Lower leg skin (tissue), 4 donors: Measurements from ENCODE around the gene SMAP2. TPM values are rescaled to one million over a fixed set of nuclear protein-coding genes. Genes with fewer than 3 reads are reported as not detected.

Source experiments
- DNase-seq, 2 donors: peaks; one replicate each; pipeline ENCODE4 v3.0.0-alpha.2; 2019; ENCODE audit warnings: low spot score in 2 of 2
- H3K4me3 ChIP-seq: fragments of 200-600 bp; sonication (generic); 2 replicates; pipeline ENCODE4 v1.5.1; 2017; ENCODE audit warnings: mild to moderate bottlenecking, low read depth; ENCODE audit not compliant: poor library complexity, severe bottlenecking
- CTCF ChIP-seq, 3 donors: fragments of 450-650 bp; IDR thresholded peaks; one replicate each; pipeline ENCODE4 v1.5.1; 2016; ENCODE audit warnings: antibody characterized with exemption in 3 of 3, mild to moderate bottlenecking in 3 of 3, moderate library complexity in 2 of 3
- POLR2A ChIP-seq, 2 donors: fragments of 450-650 bp; IDR thresholded peaks; one replicate each; pipeline ENCODE4 v1.6.1; 2016 to 2017; ENCODE audit warnings: antibody characterized with exemption in 2 of 2, mild to moderate bottlenecking in 1 of 2, moderate library complexity in 1 of 2
- whole genome bisulfite sequencing, 2 donors: methylation state at CpG; one replicate each; pipeline ENCODE4 v1.1.5; 2018; 5-methylcytosine and 5-hydroxymethylcytosine counted together
- intact Hi-C: fragments of 100-400 bp; cut with DNase I; formaldehyde crosslinking; loops from one replicate; pipeline ENCODE4 v1.15.0; 2023; ENCODE audit warnings: low total_unique reads
- total RNA-seq, 4 donors: library from RNA; depleted of rRNA; stranded (reverse); fragments of >200 nt; gene quantifications; one replicate each; pipeline ENCODE4 v1.1.0, GENCODE V29; 2016

SMAP2 gene
- total RNA-seq, 4 donors from 2014 or later = 34.2 to 69.5 (median 43.7) TPM

GRCh38 chr1:40382601-40383000 lies 9.1 kb downstream of the SMAP2 start:
- H3K4me3 ChIP-seq = no peak overlapping the region
- DNase-seq = no peak
- TF ChIP-seq POLR2A (IDR thresholded peaks at IDR 0.05) (no peak), CTCF (IDR thresholded peaks at IDR 0.05) (no peak)
- intact Hi-C loops = no loop called here

GRCh38 chr1:40383095-40383487 lies 9.6 kb downstream of the SMAP2 start:
- 70 to 86% methylated on average over 7 of the region's 7 CpGs for WGBS, 2 donors
- H3K4me3 ChIP-seq = no peak overlapping the region
- no peak for TF ChIP-seq CTCF (IDR thresholded peaks at IDR 0.05)
- no peak for TF ChIP-seq POLR2A (IDR thresholded peaks at IDR 0.05)
- intact Hi-C loops = no loop called here
- no peak for DNase-seq

- 77 to 84% methylated on average over 9 of the region's 9 CpGs for WGBS, 2 donors
- no peak overlapping the region for H3K4me3 ChIP-seq
- intact Hi-C loops = no loop called here
- TF ChIP-seq CTCF (IDR thresholded peaks at IDR 0.05) = no peak
- no peak for TF ChIP-seq POLR2A (IDR thresholded peaks at IDR 0.05)
- DNase-seq = no peak
These were observed 10.2 kb downstream of the SMAP2 start for GRCh38 chr1:40383488-40384412.

- no peak for DNase-seq
- no peak overlapping the region for H3K4me3 ChIP-seq
- TF ChIP-seq CTCF (IDR thresholded peaks at IDR 0.05) (no peak), POLR2A (IDR thresholded peaks at IDR 0.05) (no peak)
- WGBS, 2 donors = 53 to 57% methylated on average over 2 of the region's 2 CpGs
- intact Hi-C loops = no loop called here
These were observed 10.9 kb downstream of the SMAP2 start for GRCh38 chr1:40384413-40384762.

GRCh38 chr1:40384887-40385286 lies 11.4 kb downstream of the SMAP2 start:
- intact Hi-C loops = no loop called here
- H3K4me3 ChIP-seq = no peak overlapping the region
- TF ChIP-seq CTCF (IDR thresholded peaks at IDR 0.05) (no peak), POLR2A (IDR thresholded peaks at IDR 0.05) (no peak)
- no peak for DNase-seq
- WGBS, 2 donors = 81 to 86% methylated on average over 6 of the region's 6 CpGs
